ENCODE data around the gene VPS41. TPM values are rescaled to one million over a fixed set of nuclear protein-coding genes. Genes with fewer than 3 reads are reported as not detected.

VPS41 gene
- total and polyA plus RNA-seq, 3 donors from 2014 or later: 28.8 to 59.1 (median 52.7) TPM

- H3K27ac ChIP-seq: no peak overlapping the region
- TF ChIP-seq CTCF (IDR thresholded peaks at IDR 0.05) (peak; percentile 63 to 77 (median 70)), POLR2A (IDR thresholded peaks at IDR 0.05) (no peak)
- no peak overlapping the region for H3K4me3 ChIP-seq
- no peaks in the 10 kb centered on the region for H3K27me3 ChIP-seq
- intact Hi-C loops (cut with DNase I; ENCODE audit: low total_unique reads): no loop called here
- 44 to 54% methylated on average over 8 of the region's 8 CpGs for WGBS, 2 donors
- H3K4me1 ChIP-seq: no peaks in the 10 kb centered on the region
- peak; percentile 70 for DNase-seq
- no peaks in the 10 kb centered on the region for H3K36me3 ChIP-seq (ENCODE audit: low read depth, missing control alignments)
- no peaks in the 10 kb centered on the region for H3K9me3 ChIP-seq
Observed at GRCh38 chr7:38796626-38797501, 112.1 kb downstream of the VPS41 start.

- intact Hi-C loops (cut with DNase I; ENCODE audit: low total_unique reads): no loop called here
- Histone ChIP-seq H3K27ac (no peak overlapping the region), H3K4me1 (no peaks in the 10 kb centered on the region), H3K36me3 (ENCODE audit: low read depth, missing control alignments) (no peaks in the 10 kb centered on the region), H3K9me3 (no peaks in the 10 kb centered on the region), H3K27me3 (no peaks in the 10 kb centered on the region), H3K4me3 (no peak overlapping the region)
- TF ChIP-seq POLR2A (IDR thresholded peaks at IDR 0.05): no peak
- TF ChIP-seq CTCF (IDR thresholded peaks at IDR 0.05): no peak
- 93 to 94% methylated on average over 2 of the region's 2 CpGs for WGBS, 2 donors
- DNase-seq: no peak
Observed at GRCh38 chr7:38795593-38795992, 113.4 kb downstream of the VPS41 start.

- intact Hi-C loops (cut with DNase I; ENCODE audit: low total_unique reads): no loop called here
- no peaks in the 10 kb centered on the region for H3K27me3 ChIP-seq
- TF ChIP-seq POLR2A (IDR thresholded peaks at IDR 0.05) (no peak), CTCF (IDR thresholded peaks at IDR 0.05) (no peak)
Observed at GRCh38 chr7:38781991-38782390, 127.0 kb downstream of the VPS41 start.

GRCh38 chr7:38777609-38778008 is 131.4 kb downstream of the VPS41 start:
- Histone ChIP-seq H3K27ac (no peak overlapping the region), H3K4me1 (no peaks in the 10 kb centered on the region), H3K27me3 (no peaks in the 10 kb centered on the region), H3K9me3 (no peaks in the 10 kb centered on the region), H3K4me3 (no peak overlapping the region), H3K36me3 (ENCODE audit: low read depth, missing control alignments) (no peaks in the 10 kb centered on the region)
- TF ChIP-seq CTCF (IDR thresholded peaks at IDR 0.05) (no peak), POLR2A (IDR thresholded peaks at IDR 0.05) (no peak)
- 31 to 49% methylated on average over 1 of the region's 1 CpG for WGBS, 2 donors
- intact Hi-C loops (cut with DNase I; ENCODE audit: low total_unique reads): no loop called here
- no peak for DNase-seq

More at GRCh38 chr7:38781991-38782390, 127.0 kb downstream of the VPS41 start:
- Histone ChIP-seq H3K4me3 (no peak overlapping the region), H3K4me1 (no peaks in the 10 kb centered on the region), H3K27ac (no peak overlapping the region), H3K36me3 (ENCODE audit: low read depth, missing control alignments) (no peaks in the 10 kb centered on the region), H3K9me3 (no peaks in the 10 kb centered on the region)
- no peak for DNase-seq
